ENCODE results near the gene LRRC46. TPM values are rescaled to one million over a fixed set of nuclear protein-coding genes. Genes with fewer than 3 reads are reported as not detected.

LRRC46 gene
- total and polyA plus RNA-seq, 2 of the 13 experiments (the other 11 are each of a cell fraction or from before 2014, with no cell fraction given): 0.09 TPM

DNA sequence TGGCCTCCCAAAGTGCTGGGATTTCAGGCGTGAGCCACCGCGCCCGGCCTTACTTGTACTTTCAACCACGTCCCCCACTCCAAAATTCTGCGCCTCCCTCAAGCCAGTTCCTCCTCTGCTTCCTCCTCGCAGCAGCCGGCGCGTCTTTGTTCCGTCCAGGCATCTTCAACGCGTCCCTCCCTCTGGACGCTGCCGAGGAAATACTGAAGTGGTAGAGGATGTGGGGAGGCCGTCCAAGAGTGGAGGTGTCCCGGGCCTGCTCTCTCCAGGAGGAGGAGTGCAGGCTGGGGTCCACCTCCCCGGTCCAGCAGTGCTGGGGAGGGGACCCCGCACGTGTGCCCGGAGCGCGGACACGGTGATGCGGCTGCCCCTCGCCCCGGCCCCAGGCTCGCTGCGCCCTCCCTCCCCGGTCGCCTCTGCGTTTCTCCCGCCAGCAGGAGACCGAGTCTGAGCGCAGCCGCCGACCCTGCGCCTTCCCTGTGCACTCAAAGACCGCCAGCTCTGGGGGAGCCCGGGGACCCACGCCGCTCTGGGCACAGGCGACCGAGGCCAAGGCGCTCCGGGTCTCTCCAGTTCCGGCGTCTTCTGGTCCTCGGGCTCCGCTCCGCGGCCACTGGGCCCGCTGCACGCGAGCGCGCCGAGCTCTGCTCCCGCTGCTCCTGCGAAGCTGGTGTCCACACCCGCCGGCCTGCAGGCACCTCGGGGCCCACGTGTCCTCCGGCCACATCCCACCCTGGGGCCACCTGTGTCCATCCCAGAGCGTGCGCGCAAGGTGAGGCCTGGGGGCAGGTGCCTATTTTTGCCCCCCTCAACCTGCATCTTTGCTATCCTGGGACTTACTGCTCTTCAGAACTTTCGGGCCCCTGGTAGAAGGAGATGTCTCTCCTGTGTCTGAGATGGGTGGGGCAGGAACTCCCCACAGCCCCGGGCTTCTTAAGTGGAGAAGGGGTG, 41.6 kb upstream of the LRRC46 start (continued):
- no peak for TF ChIP-seq PAF1 (CRISPR knock-in tag; IDR thresholded peaks at IDR 0.05)
- TF ChIP-seq ZNF772 (CRISPR knock-in tag; IDR thresholded peaks at IDR 0.05): no peak
- 0 out of 2 replicates have a peak, but pooled peaks have one; percentile 34 for TF ChIP-seq RNF2 (conservative IDR thresholded peaks at IDR 0.05; ENCODE audit: low read depth)
- no peak for TF ChIP-seq ZBTB39 (CRISPR knock-in tag; IDR thresholded peaks at IDR 0.05)
- no peak for TF ChIP-seq LRRFIP1 (CRISPR knock-in tag; conservative IDR thresholded peaks at IDR 0.05)
- 0 out of 2 replicates have a peak, but pooled peaks have one; percentile 43 for TF ChIP-seq SP4 (CRISPR knock-in tag; IDR thresholded peaks at IDR 0.05)
- TF ChIP-seq MAX (IDR thresholded peaks at IDR 0.05): peak; percentile 36; the same call in 1 of the 2 replicates
- TF ChIP-seq, protein P1, sequence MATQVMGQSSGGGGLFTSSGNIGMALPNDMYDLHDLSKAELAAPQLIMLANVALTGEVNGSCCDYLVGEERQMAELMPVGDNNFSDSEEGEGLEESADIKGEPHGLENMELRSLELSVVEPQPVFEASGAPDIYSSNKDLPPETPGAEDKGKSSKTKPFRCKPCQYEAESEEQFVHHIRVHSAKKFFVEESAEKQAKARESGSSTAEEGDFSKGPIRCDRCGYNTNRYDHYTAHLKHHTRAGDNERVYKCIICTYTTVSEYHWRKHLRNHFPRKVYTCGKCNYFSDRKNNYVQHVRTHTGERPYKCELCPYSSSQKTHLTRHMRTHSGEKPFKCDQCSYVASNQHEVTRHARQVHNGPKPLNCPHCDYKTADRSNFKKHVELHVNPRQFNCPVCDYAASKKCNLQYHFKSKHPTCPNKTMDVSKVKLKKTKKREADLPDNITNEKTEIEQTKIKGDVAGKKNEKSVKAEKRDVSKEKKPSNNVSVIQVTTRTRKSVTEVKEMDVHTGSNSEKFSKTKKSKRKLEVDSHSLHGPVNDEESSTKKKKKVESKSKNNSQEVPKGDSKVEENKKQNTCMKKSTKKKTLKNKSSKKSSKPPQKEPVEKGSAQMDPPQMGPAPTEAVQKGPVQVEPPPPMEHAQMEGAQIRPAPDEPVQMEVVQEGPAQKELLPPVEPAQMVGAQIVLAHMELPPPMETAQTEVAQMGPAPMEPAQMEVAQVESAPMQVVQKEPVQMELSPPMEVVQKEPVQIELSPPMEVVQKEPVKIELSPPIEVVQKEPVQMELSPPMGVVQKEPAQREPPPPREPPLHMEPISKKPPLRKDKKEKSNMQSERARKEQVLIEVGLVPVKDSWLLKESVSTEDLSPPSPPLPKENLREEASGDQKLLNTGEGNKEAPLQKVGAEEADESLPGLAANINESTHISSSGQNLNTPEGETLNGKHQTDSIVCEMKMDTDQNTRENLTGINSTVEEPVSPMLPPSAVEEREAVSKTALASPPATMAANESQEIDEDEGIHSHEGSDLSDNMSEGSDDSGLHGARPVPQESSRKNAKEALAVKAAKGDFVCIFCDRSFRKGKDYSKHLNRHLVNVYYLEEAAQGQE (IDR thresholded peaks at IDR 0.05; ENCODE audit: borderline replicate concordance in 1 of 2, low read depth in 1 of 2, low read length in 2 of 2): peak in 1 of 2 experiments; percentile 14; a peak in 1 of 4 replicates
- TF ChIP-seq ZBTB37 (CRISPR knock-in tag; IDR thresholded peaks at IDR 0.05): no peak
- TF ChIP-seq MYPOP (CRISPR knock-in tag; IDR thresholded peaks at IDR 0.05): peak; percentile 39; the same call in 1 of the 2 replicates
- no peak for TF ChIP-seq SMC3 (IDR thresholded peaks at IDR 0.05; ENCODE audit: low read length)
- no peak for TF ChIP-seq ZNF20 (CRISPR knock-in tag; IDR thresholded peaks at IDR 0.05)
- no peak for TF ChIP-seq JUN (CRISPR knock-in tag; IDR thresholded peaks at IDR 0.05)
- TF ChIP-seq ERF (CRISPR knock-in tag; IDR thresholded peaks at IDR 0.05): no peak
- TF ChIP-seq ATAD3A (CRISPR knock-in tag; IDR thresholded peaks at IDR 0.05): no peak
- TF ChIP-seq POGZ (CRISPR knock-in tag; IDR thresholded peaks at IDR 0.05): no peak
- TF ChIP-seq TCF12 (IDR thresholded peaks at IDR 0.05): no peak
- no peak for TF ChIP-seq TCF12 (CRISPR knock-in tag; IDR thresholded peaks at IDR 0.05)

All from HepG2 (cell line).